GM12878 (cell line): ENCODE data around the gene ARHGAP27. TPM values are rescaled to one million over a fixed set of nuclear protein-coding genes. Genes with fewer than 3 reads are reported as not detected.
A peak's percentile ranks its signal among the peaks of the same experiment; 100 is the strongest.

Source experiments
- CUX1 ChIP-seq: IDR thresholded peaks from 2 replicates; pipeline ENCODE4 v1.6.1; 2012; ENCODE audit warnings: improper control_type of control experiment, low read depth, low read length; ENCODE audit not compliant: insufficient replicate concordance
- DPF2 ChIP-seq: fragments of 450-650 bp; IDR thresholded peaks from 2 replicates; pipeline ENCODE4 v1.6.1; 2017; ENCODE audit warnings: mild to moderate bottlenecking
- FOS ChIP-seq: IDR thresholded peaks from 3 replicates; pipeline ENCODE4 v1.6.1; 2011; ENCODE audit warnings: borderline replicate concordance; ENCODE audit not compliant: insufficient read length; ENCODE audit errors: extremely low read depth
- FOXM1 ChIP-seq: IDR thresholded peaks from 2 replicates; pipeline ENCODE4 v1.6.1; 2012; ENCODE audit warnings: low read depth, mild to moderate bottlenecking, inconsistent platforms, low read length, moderate library complexity
- HDAC2 ChIP-seq: fragments of 200-600 bp; sonication (generic); IDR thresholded peaks from 2 replicates; pipeline ENCODE4 v1.6.1; 2017
- JUNB ChIP-seq: IDR thresholded peaks from 2 replicates; pipeline ENCODE4 v1.6.1; 2016; ENCODE audit warnings: antibody characterized with exemption, mild to moderate bottlenecking
- MLLT1 ChIP-seq: fragments of 450-650 bp; IDR thresholded peaks from 2 replicates; pipeline ENCODE4 v1.6.1; 2016; ENCODE audit warnings: mild to moderate bottlenecking
- NBN ChIP-seq: fragments of 450-650 bp; IDR thresholded peaks from 2 replicates; pipeline ENCODE4 v1.6.1; 2016
- NR2F1 ChIP-seq: fragments of 450-650 bp; conservative IDR thresholded peaks from 2 replicates; pipeline ENCODE4 v1.6.1; 2017; ENCODE audit warnings: mild to moderate bottlenecking
- PAX8 ChIP-seq: fragments of 450-650 bp; IDR thresholded peaks from 2 replicates; pipeline ENCODE4 v1.6.1; 2017; ENCODE audit warnings: mild to moderate bottlenecking, moderate library complexity
- PBX3 ChIP-seq: IDR thresholded peaks from 2 replicates; pipeline ENCODE4 v1.6.1; 2011; ENCODE audit warnings: mild to moderate bottlenecking, low read depth, low read length, moderate library complexity; ENCODE audit not compliant: insufficient replicate concordance
- POLR2A ChIP-seq: IDR thresholded peaks from 2 replicates; pipeline ENCODE4 v1.6.1; 2011; ENCODE audit warnings: low read depth, mild to moderate bottlenecking, low read length
- POLR2AphosphoS5 ChIP-seq: IDR thresholded peaks from 2 replicates; pipeline ENCODE4 v1.6.1; 2011; ENCODE audit warnings: mild to moderate bottlenecking, low read length, inconsistent platforms
- RB1 ChIP-seq: fragments of 450-650 bp; formaldehyde crosslinking; IDR thresholded peaks from 2 replicates; pipeline ENCODE4 v1.6.1; 2017; ENCODE audit warnings: mild to moderate bottlenecking, borderline replicate concordance
- SMC3 ChIP-seq: IDR thresholded peaks from 2 replicates; pipeline ENCODE4 v1.6.1; 2011; ENCODE audit warnings: low read length, improper control_type of control experiment, borderline replicate concordance
- SPI1 ChIP-seq: IDR thresholded peaks from 2 replicates; pipeline ENCODE4 v1.6.1; 2011; ENCODE audit warnings: low read depth, mild to moderate bottlenecking, low read length, moderate library complexity, borderline replicate concordance; ENCODE audit not compliant: insufficient read depth
- TAF1 ChIP-seq: IDR thresholded peaks from 2 replicates; pipeline ENCODE4 v1.6.1; 2011; ENCODE audit warnings: mild to moderate bottlenecking, low read depth, low read length, borderline replicate concordance
- polyA plus RNA-seq, 11 experiments: library from polyadenylated mRNA; depleted of rRNA in 4 of 11; unstranded in 6 of 11; stranded (reverse) in 5 of 11; fragments of >200 nt; fragmentation: Nextera tagmentation in 4 of 11; fragmentation: Illumina TruSeq in 1 of 11; extraction: Ambion mirVana in 4 of 11; extraction: Trizol in 1 of 11; gene quantifications; 1 replicate in 1 of 11; 2 replicates in 10 of 11; pipeline versions ENCODE4 v1.2.1 to v1.2.3, GENCODE V29; 2011 to 2016; ENCODE audit warnings: inconsistent platforms in 2 of 11, missing spikeins in 2 of 11, low read depth in 1 of 11
- total RNA-seq, 4 experiments: library from RNA; depleted of rRNA in 3 of 4; stranded (reverse); fragments of >200 nt in 3 of 4; fragmentation: Illumina TruSeq in 1 of 4; extraction: Trizol in 1 of 4; gene quantifications; 2 replicates each; pipeline versions ENCODE4 v1.2.1 to v1.2.3, GENCODE V29; 2013 to 2021
- TF ChIP-seq, protein P1 (sequence below): IDR thresholded peaks from 2 replicates; pipeline ENCODE4 v1.6.1; 2012; ENCODE audit warnings: low read length, inconsistent platforms
- TF ChIP-seq, protein P2 (sequence below): fragments of 450-650 bp; IDR thresholded peaks from 2 replicates; pipeline ENCODE4 v1.6.1; 2018; ENCODE audit warnings: mild to moderate bottlenecking, low read depth, moderate library complexity; ENCODE audit not compliant: partially characterized antibody

ARHGAP27 gene
- total and polyA plus RNA-seq, 10 of the 15 experiments (the other 5 are each of a cell fraction or from before 2014, with no cell fraction given) = 0.64 to 45.7 (median 17.7) TPM

- TF ChIP-seq, protein P1, sequence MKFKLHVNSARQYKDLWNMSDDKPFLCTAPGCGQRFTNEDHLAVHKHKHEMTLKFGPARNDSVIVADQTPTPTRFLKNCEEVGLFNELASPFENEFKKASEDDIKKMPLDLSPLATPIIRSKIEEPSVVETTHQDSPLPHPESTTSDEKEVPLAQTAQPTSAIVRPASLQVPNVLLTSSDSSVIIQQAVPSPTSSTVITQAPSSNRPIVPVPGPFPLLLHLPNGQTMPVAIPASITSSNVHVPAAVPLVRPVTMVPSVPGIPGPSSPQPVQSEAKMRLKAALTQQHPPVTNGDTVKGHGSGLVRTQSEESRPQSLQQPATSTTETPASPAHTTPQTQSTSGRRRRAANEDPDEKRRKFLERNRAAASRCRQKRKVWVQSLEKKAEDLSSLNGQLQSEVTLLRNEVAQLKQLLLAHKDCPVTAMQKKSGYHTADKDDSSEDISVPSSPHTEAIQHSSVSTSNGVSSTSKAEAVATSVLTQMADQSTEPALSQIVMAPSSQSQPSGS = no peak
- TF ChIP-seq FOS = no peak
- peak; percentile 100 for TF ChIP-seq SMC3
- TF ChIP-seq, protein P2, sequence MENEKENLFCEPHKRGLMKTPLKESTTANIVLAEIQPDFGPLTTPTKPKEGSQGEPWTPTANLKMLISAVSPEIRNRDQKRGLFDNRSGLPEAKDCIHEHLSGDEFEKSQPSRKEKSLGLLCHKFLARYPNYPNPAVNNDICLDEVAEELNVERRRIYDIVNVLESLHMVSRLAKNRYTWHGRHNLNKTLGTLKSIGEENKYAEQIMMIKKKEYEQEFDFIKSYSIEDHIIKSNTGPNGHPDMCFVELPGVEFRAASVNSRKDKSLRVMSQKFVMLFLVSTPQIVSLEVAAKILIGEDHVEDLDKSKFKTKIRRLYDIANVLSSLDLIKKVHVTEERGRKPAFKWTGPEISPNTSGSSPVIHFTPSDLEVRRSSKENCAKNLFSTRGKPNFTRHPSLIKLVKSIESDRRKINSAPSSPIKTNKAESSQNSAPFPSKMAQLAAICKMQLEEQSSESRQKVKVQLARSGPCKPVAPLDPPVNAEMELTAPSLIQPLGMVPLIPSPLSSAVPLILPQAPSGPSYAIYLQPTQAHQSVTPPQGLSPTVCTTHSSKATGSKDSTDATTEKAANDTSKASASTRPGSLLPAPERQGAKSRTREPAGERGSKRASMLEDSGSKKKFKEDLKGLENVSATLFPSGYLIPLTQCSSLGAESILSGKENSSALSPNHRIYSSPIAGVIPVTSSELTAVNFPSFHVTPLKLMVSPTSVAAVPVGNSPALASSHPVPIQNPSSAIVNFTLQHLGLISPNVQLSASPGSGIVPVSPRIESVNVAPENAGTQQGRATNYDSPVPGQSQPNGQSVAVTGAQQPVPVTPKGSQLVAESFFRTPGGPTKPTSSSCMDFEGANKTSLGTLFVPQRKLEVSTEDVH = peak; percentile 37
- TF ChIP-seq DPF2 = peak; percentile 48; the same call in 1 of the 2 replicates
- peak; percentile 85 for TF ChIP-seq NBN
- no peak for TF ChIP-seq JUNB
- TF ChIP-seq POLR2A = no peak
- TF ChIP-seq PAX8 = no peak
- peak; percentile 97; the same call in 1 of the 2 replicates for TF ChIP-seq RB1
- TF ChIP-seq CUX1 = no peak
- TF ChIP-seq PBX3 = no peak
- TF ChIP-seq SPI1 = no peak
- peak; percentile 39; the same call in 1 of the 2 replicates for TF ChIP-seq MLLT1
- TF ChIP-seq NR2F1 = peak; percentile 71
- no peak for TF ChIP-seq HDAC2
- TF ChIP-seq FOXM1 = peak; percentile 70; the same call in 1 of the 2 replicates
- TF ChIP-seq POLR2AphosphoS5 = no peak
- TF ChIP-seq TAF1 = no peak
Observed at GRCh38 chr17:45385331-45385997, 47.2 kb downstream of the ARHGAP27 start (continued).
